GM12872 (cell line): ENCODE results near the gene ZNF598.
A peak's percentile ranks its signal among the peaks of the same experiment; 100 is the strongest.

Experiments used
- CTCF ChIP-seq: IDR thresholded peaks from 3 replicates; pipeline ENCODE4 v1.5.1; 2011; ENCODE audit warnings: low read depth, mild to moderate bottlenecking, low read length, moderate library complexity; ENCODE audit not compliant: insufficient read depth

Gene ZNF598

GRCh38 chr16:2053897-2054296, 44.3 kb upstream of the ZNF598 start:
- no peak for TF ChIP-seq CTCF

- no peak for TF ChIP-seq CTCF
Measured at GRCh38 chr16:2053211-2053610, 43.6 kb upstream of the ZNF598 start.

- TF ChIP-seq CTCF: no peak
Measured at GRCh38 chr16:2048116-2048543, 38.5 kb upstream of the ZNF598 start.

GRCh38 chr16:2047330-2048115, 37.9 kb upstream of the ZNF598 start, which contains the start of the genes NTHL1 and TSC2:
Gene NTHL1, minus strand, starts transcription at chr16:2047834. Its CDS starts 11 bp downstream, at chr16:2047823.
Gene TSC2, plus strand, starts transcription at chr16:2047985. Its CDS starts 631 bp downstream, at chr16:2048616.
- 0 out of 3 replicates have a peak, but pooled peaks have one; percentile 15 for TF ChIP-seq CTCF

GRCh38 chr16:2046893-2047329, 37.3 kb upstream of the ZNF598 start:
- no peak for TF ChIP-seq CTCF

- TF ChIP-seq CTCF: no peak
Measured at GRCh38 chr16:2045965-2046892, 36.6 kb upstream of the ZNF598 start.

- TF ChIP-seq CTCF: no peak
Measured at GRCh38 chr16:2044541-2044940, 34.9 kb upstream of the ZNF598 start.
